Activated B cell treated with CpG ODN at 0.5 μM for 24 hours (primary cell): ENCODE measurements around the gene CTRL. TPM values are rescaled to one million over a fixed set of nuclear protein-coding genes. Genes with fewer than 3 reads are reported as not detected.
A peak's percentile ranks its signal among the peaks of the same experiment; 100 is the strongest.

Experiments
- ATAC-seq: fragments of 200-7000 bp; cut with Tn5 transposase; one replicate; pipeline ENCODE4 v1.10.0; 2021; ENCODE audit warnings: low read depth, mild to moderate bottlenecking, moderate library complexity
- CTCF ChIA-PET: fragments of 350-600 bp; sonication (Branson Sonifier 250); formaldehyde crosslinking; loops from one replicate; lab custom pipeline; 2021; ENCODE audit warnings: antibody characterized with exemption; lab: Charles Lee
- POLR2A ChIA-PET: fragments of 350-600 bp; sonication (Branson Sonifier 250); formaldehyde crosslinking; loops from one replicate; lab custom pipeline; 2021; ENCODE audit warnings: antibody characterized with exemption; lab: Charles Lee
- DNase-seq: peaks from one replicate; pipeline ENCODE4 v3.0.0; 2022
- H3K27ac Mint-ChIP-seq: one replicate; pipeline ENCODE4 v1.8.0; 2020; ENCODE audit warnings: mixed read lengths
- H3K27me3 Mint-ChIP-seq: one replicate; pipeline ENCODE4 v1.8.0; 2021; ENCODE audit warnings: mixed read lengths
- H3K36me3 Mint-ChIP-seq: one replicate; pipeline ENCODE4 v1.8.0; 2021; ENCODE audit warnings: low read depth, mixed read lengths
- H3K4me1 Mint-ChIP-seq: one replicate; pipeline ENCODE4 v1.8.0; 2021; ENCODE audit warnings: mixed read lengths
- H3K4me3 Mint-ChIP-seq: one replicate; pipeline ENCODE4 v1.8.0; 2020; ENCODE audit warnings: mild to moderate bottlenecking, mixed read lengths
- H3K9me3 Mint-ChIP-seq: one replicate; pipeline ENCODE4 v1.8.0; 2020; ENCODE audit warnings: mixed read lengths
- CTCF ChIP-seq: fragments of 200-600 bp; IDR thresholded peaks from one replicate; pipeline ENCODE4 v1.8.0; 2022; ENCODE audit warnings: antibody characterized with exemption, mild to moderate bottlenecking
- intact Hi-C: fragments of 100-400 bp; cut with micrococcal nuclease; formaldehyde crosslinking; loops from one replicate; pipeline ENCODE4 v1.15.1; 2024
- total RNA-seq: library from RNA; stranded (reverse); gene quantifications from 2 replicates; pipeline ENCODE4 v1.2.3, GENCODE V29; 2022

Gene CTRL
- total RNA-seq, 1 donor from 2014 or later = 6.2 TPM

- no peak within 1 kb of the TSS for H3K27ac Mint-ChIP-seq
- ATAC-seq = no peak
Measured at GRCh38 chr16:67943619-67944504, 12.2 kb upstream of the CTRL start, which contains the start of gene LCAT. TSS of gene LCAT (minus strand) at chr16:67944120. CDS start at chr16:67944101, 19 bp downstream.

DNA sequence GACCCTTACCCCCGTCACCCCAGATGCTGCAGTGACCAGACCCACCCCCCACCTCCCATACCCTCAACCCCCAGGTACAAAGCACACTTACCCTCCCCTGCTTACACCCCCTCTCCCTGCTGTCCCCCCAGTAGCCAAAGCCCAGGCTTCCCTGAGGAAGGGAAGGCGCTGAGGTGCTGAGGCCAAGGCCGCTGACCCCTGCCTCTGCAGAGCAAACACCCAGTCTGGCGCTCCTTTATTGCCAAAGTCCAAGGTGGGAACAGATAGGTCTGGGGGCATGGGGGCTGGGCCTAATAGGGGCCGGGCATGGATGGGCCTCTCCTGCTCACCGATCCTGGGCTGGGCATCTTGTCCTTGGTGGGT lies 11.6 kb upstream of the CTRL start:
- ATAC-seq (no peak), DNase-seq (no peak)
- peaks cover 15% of the 10 kb centered on the region for H3K36me3 Mint-ChIP-seq
- no peaks in the 10 kb centered on the region for H3K27me3 Mint-ChIP-seq
- no peak overlapping the region for H3K27ac Mint-ChIP-seq
- ChIA-PET CTCF (no interaction called here), POLR2A (no interaction called here)
- H3K4me1 Mint-ChIP-seq = peaks cover 18% of the 10 kb centered on the region
- intact Hi-C loops = no loop called here
- no peak for TF ChIP-seq CTCF
- no peak overlapping the region for H3K4me3 Mint-ChIP-seq
- H3K9me3 Mint-ChIP-seq = no peaks in the 10 kb centered on the region

More at GRCh38 chr16:67943619-67944504, 12.2 kb upstream of the CTRL start, which contains the start of gene LCAT:
- Mint-ChIP-seq H3K4me1 (peaks cover 18% of the 10 kb centered on the region), H3K4me3 (no peak within 1 kb of the TSS), H3K36me3 (peaks cover 16% of the 10 kb centered on the region), H3K27me3 (no peaks in the 10 kb centered on the region), H3K9me3 (no peaks in the 10 kb centered on the region)
- ChIA-PET POLR2A (interaction anchor here (1.0 to 1.1 kb wide), 2 partner anchors 8 to 17 kb away, joined by 3 read pairs; no protein-coding TSS in a partner anchor), CTCF (interaction anchor here (1.2 kb wide), 2 partner anchors 60 to 97 kb away, joined by 3 read pairs; no protein-coding TSS in a partner anchor)
- TF ChIP-seq CTCF = no peak
- DNase-seq = no peak
- intact Hi-C loops = no loop called here

DNA sequence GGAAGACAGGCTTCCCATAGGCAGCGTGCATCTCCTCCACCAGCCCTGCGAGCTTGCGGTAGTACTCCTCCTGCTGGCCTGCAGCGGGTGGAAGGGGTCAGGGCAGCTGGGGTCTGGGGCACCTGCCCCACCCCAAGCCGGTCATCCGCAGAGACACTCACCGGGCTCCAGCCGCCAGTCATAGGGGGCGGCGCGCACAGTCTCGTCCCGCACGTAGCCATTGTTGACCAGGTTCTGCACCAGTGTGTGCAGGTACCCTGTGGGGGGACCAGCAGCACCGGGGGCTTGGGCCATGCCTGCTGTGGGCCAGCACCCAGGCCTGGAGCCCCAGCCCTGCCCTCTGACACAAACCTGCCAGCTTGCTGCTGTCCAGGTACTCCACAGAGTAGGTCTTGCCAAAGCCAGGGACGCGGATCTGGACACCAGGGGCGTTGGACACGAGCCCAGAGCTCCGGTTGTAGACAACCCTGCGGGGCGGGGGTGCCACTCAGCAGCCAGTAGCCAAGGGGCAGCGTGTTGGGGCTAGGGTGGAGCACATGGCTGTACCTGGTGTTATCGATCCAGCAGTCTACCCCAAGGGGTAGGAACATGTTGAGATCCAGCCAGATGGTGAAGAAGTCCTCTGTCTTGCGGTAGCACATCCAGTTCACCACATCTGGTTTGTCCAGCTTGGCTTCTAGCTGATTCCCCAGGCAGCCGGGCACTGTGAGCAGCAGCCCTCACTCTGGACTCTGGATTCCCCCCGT lies 11.0 kb upstream of the CTRL start:
- Mint-ChIP-seq H3K4me1 (peaks cover 18% of the 10 kb centered on the region), H3K27ac (no peak overlapping the region), H3K36me3 (peaks cover 13% of the 10 kb centered on the region), H3K27me3 (no peaks in the 10 kb centered on the region), H3K9me3 (no peaks in the 10 kb centered on the region), H3K4me3 (no peak overlapping the region)
- CTCF ChIA-PET = interaction anchor here (0.6 to 2.6 kb wide), 8 partner anchors 10 to 123 kb away, joined by 3 to 15 read pairs (median 3); no protein-coding TSS in a partner anchor
- DNase-seq (no peak), ATAC-seq (peak; percentile 7)
- intact Hi-C loops = no loop called here
- POLR2A ChIA-PET = interaction anchor here (0.6 to 1.4 kb wide), 2 partner anchors 42 to 130 kb away, joined by 3 to 4 read pairs; no protein-coding TSS in a partner anchor
- TF ChIP-seq CTCF = no peak

DNA sequence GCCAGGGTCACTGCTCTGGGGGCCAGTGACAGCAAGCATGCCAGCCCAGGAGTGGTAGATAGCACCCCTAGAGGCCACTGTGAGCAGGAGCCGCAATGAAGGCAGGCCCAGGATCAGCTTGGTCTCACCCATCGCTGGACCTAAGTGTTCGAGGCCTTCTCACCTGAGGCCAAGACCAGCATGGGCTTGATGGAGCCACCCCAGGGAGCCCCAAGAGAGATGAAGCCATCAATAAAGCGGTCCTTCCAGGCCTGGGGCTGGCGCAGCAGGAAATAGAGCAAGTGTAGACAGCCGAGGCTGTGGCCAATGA lies 10.5 kb upstream of the CTRL start:
- no peaks in the 10 kb centered on the region for H3K27me3 Mint-ChIP-seq
- CTCF ChIA-PET = interaction anchor here (0.6 to 2.6 kb wide), 9 partner anchors 10 to 123 kb away, joined by 3 to 15 read pairs (median 3); no protein-coding TSS in a partner anchor

More for the DNA sequence above, 10.5 kb upstream of the CTRL start:
- H3K9me3 Mint-ChIP-seq = no peaks in the 10 kb centered on the region
- H3K4me3 Mint-ChIP-seq = no peak overlapping the region
- no peak for TF ChIP-seq CTCF
- H3K36me3 Mint-ChIP-seq = peaks cover 13% of the 10 kb centered on the region
- intact Hi-C loops = no loop called here
- DNase-seq = no peak
- POLR2A ChIA-PET = interaction anchor here (0.6 to 1.4 kb wide), 3 partner anchors 9 to 130 kb away, joined by 3 to 4 read pairs (median 3); no protein-coding TSS in a partner anchor
- peaks cover 22% of the 10 kb centered on the region for H3K4me1 Mint-ChIP-seq
- peak; percentile 81 for ATAC-seq
- H3K27ac Mint-ChIP-seq = no peak overlapping the region
